Activated CD4-positive, alpha-beta T cell treated with anti-CD3 and anti-CD28 coated beads for 4 hours (primary cell): ENCODE data around the gene DNAAF9.

Experiments
- DNase-seq, 2 donors: peaks; one replicate each; pipeline ENCODE4 v3.0.0-alpha.2; 2020

Gene DNAAF9

DNA sequence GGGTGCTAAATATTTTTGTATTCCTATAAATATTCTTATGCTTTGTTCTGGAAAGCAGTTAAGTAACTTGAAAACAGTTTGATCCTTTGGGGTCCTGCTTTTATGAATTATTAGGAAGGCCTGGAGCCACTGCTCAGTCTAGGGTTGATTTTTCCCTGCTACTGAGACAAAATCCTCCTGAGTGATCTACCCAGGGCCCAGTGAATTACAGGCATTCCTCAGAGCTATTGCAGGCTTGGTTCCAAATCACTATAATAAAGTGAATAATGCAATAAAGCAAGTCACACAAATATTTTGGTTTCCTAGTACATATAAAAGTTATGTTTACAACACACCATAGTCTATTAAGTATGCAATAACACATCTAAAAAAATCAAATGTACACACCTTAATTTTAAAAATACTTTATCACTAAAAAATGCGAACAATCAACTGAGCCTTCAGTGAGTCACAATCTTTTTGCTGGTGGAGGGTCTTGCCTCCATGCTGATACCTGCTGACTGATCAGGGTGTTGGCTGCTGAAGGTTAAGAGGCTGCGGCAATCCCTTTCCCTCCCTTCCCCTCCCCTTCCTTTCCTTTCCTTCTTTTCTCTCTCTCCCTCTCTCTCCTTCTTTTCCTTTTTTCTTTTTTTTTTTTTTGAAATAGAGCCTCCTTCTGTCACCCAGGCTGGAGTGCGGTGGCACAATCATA lies 43.0 kb downstream of the DNAAF9 start:
- no peak for DNase-seq

GRCh38 chr20:3360752-3361151 lies 46.7 kb downstream of the DNAAF9 start:
- DNase-seq = no peak

GRCh38 chr20:3358676-3359340 lies 48.7 kb downstream of the DNAAF9 start:
- DNase-seq = no peak
